NCI-H2171 (cell line): Measurements from ENCODE around the gene ZNF10.

Experiments
- DNase-seq: peaks from one replicate; lab custom pipeline; 2025; lab: John Stamatoyannopoulos, UW

Gene ZNF10

DNA sequence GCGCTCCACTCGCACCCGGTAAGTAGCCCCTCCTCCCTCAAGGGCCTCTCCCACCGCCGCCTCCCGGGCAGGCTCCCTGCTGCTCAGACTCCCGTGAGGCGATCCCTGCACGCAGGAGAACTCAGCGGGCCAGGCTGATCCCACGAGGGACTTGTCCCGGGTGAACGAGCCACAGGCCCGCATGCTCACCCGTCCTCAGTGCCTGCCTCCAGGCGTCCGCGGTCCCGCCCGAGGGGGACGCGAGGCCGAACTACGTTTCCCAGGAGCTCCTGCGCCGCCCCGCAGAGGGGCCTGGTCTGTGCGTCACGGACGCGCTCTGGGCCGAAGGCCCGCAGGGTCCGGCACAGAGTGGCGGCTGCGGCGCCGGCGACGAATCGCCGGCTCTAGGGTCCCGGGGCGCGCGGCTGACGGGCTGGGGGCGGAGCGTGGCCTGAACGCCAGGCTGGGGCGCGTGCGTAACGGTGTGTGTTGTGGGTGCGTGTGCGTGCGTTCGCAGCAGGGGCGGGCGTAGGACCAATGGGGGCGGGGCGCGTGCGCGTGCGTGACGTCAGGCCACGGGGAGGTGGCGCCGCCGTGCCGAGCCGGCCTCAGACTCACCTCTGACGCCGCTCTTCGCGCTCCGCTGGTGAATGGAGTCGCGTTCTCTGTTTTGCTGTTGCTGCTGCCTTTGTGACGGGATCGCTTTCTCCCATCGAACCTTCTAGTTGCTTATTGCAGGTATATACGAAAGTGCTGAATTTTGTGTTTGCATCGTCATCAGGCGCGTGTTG is at the start of gene ZNF10, which contains the start of gene ZNF891:
Gene ZNF10, plus strand, starts transcription at position 590 of the 770 bp plus-strand sequence. CDS start 13,866 bp downstream, outside the sequence.
Gene ZNF891, minus strand, starts transcription at position 237 of the 770 bp plus-strand sequence. CDS start 8,356 bp downstream, outside the sequence.
- DNase-seq = peak; percentile 96

DNA sequence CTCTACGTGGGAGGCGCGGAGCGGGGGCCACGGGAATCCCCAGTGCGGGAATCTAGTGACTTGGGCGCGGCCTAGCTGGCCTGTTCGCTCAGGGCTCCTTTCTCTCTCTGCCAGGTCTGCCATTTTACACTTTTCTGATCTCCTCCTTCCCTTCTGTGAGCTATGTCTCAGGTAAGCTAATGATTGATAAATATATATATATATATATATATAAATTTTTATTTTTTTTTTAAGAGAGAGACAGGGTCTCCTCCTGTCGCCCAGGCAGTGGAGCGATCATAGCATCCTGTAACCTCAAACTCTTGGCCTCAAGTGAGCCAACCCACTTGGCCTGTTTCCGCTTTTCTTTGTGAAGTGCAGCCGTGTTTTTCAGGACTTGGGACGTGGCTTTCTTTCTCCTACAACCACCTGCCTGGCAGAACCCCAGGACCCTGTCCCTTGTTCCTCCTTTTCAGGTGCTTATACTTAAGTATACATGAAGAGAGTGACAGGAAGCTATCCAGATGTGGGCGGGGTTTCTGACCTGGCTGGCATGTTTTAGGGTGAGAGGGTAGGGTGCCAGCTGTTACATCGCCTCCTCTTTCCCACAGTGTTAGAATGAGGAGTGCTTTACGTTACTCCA is 49.2 kb upstream of the ZNF10 start:
- no peak for DNase-seq

DNA sequence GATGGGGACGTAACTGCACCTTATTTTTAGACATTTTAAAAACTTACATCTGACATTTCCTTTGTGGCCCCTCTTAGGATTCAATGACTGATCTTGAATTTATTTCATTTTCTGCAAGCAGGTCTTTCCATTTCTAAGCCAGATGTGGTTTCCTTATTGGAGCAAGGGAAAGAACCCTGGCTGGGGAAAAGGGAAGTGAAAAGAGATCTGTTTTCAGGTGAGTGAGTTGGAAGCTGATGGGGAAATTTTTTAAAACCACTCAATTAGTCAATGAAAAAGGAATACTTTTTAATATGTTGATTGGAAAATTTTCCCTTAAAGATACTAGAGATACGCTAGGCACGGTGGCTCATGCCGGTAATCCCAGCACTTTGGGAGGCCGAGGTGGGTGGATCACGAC is 47.1 kb upstream of the ZNF10 start:
- no peak for DNase-seq

DNA sequence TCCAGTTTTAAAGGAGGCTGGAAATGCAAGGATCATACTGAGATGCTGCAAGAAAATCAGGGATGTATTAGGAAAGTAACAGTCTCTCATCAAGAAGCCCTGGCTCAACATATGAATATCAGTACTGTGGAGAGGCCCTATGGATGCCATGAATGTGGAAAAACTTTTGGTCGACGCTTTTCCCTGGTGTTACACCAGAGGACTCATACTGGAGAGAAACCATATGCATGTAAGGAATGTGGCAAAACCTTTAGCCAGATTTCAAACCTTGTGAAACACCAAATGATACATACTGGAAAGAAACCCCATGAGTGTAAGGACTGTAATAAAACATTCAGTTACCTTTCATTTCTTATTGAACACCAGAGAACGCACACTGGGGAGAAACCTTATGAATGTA is 24.8 kb upstream of the ZNF10 start:
- no peak for DNase-seq

DNA sequence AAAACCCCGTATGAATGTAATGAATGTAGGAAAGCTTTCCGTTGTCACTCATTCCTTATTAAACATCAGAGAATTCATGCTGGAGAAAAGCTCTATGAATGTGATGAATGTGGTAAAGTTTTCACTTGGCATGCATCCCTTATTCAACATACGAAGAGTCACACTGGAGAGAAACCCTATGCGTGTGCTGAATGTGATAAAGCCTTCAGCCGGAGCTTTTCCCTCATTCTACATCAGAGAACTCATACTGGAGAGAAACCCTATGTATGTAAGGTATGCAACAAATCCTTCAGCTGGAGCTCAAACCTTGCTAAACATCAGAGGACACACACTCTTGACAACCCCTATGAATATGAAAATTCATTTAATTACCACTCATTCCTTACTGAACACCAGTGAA is 24.2 kb upstream of the ZNF10 start:
- DNase-seq = no peak

DNA sequence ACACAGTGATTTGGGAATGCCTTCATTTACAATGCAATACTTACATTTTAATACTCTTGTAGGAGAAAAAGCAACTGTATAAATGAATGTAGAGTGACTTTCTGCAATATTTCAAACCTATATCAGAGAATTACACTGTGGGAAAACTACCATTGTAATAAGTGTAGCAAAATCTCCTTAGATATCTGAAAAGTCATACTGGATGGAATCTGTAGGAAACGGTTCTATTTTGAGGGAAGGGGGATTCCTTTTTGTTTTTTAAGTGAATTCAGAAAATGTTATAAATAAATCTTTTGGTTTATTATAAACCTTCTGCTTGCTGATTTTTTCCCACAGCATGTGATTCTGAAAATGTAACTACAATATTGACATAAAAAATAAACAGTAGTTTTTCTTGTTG is 23.3 kb upstream of the ZNF10 start:
- no peak for DNase-seq

DNA sequence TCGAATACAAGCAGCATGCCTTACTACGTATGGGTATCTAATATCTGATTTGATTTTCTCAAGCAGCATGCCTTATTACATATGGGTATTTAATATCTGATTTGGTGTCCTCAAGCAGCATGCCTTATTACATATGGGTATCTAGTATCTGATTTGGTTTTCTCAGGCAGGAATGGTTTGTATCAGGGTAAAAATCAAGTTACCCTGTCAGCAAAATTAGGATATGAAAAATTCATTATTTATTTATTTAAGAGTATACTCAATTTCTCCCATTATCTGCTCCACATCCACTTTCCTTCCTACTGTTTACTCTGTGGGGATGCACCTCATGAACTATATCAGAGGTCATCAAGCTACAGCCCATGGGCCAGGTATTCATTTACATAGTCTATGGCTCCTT is 22.3 kb upstream of the ZNF10 start:
- no peak for DNase-seq

DNA sequence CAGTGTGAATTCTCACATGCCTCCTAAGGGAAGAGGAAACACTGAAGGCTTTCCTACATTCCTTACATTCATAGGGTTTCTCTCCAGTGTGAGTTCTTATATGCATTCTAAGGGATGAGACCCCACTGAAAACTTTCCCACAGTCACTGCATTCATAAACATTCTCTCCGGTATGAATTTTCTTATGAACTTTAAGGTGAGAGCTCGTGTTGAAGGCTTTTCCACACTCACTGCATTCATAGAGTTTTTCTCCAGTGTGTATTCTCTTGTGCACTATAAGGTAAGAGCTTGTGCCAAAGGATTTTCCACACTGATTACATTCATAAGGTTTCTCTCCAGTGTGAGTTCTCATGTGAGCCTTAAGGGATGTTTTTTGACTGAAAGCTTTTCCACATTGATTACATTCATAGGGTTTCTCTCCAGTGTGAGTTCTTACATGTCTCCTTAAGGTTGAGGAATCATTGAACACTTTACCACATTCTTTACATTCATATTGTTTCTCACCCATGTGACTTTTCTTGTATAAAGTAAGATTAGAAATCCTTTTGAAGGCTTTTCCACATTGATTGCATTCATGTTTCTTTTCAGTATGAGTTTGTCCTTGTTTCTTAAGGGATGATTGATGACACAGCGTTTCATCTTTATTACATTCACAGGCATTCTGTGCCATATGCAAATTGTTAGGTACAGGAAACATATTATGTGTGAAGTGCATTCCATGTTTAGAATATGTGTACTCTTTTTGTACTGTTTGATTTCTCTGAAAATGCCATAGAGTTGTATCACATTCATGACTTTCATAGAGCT is 9.8 kb upstream of the ZNF10 start:
- DNase-seq = no peak

DNA sequence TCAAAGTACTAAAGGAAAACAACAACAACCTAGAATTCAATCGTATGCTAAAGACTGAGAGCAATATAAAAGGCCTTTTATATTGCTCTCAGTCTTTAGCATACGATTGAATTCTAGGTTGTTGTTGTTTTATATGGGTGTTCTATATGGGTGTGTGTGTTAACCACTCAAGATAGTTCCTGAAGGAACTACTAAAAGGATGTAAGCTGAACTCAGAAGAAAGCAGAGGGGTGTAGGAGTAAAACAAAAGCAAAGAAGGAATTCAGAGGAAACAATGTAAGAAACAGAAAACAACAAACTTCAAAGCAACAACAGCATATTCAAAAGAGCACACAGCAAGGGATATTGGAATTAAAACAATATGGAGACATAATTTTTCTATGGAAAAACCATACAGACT is 5.8 kb upstream of the ZNF10 start:
- no peak for DNase-seq

DNA sequence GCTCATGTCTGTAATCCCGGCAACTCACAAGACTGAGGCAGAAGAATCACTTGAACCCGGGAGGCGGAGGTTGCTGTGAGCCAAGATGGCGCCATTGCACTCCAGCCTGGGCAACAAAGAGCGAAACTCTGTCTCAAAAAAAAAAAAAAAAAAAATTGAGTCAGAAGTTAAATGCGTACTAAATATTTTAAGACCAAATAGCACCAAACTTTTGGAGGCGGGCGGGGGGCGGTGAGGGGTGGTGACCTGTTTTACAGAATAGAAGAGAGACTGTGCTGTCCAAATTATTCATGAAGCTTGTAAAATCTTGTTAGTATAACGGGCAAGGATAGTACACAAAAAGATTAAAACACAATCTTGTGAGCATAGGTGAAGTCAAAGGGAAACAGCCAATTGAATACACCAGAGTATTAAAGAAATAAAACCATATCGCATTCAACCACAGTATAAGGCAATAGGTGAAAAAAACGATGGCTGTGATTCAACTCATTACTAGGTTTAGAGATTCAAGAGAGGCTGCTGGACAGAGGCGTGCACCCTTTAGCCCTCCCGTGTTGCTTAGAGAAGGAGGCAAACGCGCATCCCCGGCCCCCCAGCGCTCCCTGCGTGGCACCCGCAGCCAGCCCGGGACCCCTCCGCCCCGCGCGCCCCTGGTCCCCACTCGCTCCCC is 924 bp upstream of the ZNF10 start:
- DNase-seq = no peak

DNA sequence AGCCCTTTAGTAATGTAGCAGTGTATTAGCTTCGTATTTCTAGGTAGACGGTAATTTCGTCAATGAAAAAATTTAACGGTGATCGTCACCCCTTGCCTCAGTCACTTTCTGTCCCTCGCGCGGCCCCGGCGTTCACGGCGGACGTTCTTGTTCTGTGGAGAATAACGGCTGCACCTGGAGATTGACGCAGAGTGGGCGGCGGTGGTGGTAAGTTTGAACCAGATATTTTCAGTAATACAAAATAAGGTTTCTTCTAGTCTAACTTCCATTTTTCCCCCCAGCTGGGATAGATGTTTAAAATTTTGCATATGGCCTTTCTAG is 341 bp downstream of the ZNF10 start:
- no peak for DNase-seq

DNA sequence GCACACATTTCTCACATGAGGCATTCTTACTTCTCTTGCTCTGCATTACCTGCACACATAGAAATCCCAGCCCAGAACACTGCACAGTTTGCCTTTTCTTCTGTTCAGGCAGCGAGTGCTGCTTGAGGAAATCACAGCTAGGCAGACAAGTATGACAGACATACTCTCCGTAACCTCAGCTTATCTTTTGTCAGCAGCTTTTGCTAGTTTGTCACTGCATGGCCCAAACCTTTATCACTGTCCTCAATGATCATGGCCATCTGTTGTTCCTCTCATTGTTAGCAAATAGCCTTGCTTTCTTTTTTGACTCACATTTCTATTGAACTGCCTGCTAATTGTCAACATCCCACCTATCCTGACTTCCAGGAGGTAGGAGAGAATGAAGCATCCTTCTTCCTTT is 5.3 kb downstream of the ZNF10 start:
- DNase-seq = no peak

DNA sequence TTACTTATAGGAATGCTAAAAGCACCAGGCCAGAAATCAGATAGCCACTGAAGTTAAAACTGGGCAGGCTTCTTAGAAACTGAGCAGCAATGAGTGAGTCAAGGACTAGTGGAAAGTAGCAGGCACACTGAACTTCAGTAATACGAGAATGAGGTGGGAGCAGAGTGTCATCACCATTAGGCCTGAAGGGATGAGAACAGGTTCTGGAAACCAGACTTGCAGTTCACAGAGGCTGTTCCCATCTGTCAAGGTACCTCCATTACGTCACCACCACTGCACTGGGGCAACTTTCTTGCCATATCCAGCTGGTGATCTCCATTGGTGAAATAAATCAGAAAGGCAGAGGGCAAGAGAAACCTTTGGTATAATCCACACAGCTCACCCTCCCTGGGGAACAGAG is 15.6 kb downstream of the ZNF10 start:
- DNase-seq = no peak

DNA sequence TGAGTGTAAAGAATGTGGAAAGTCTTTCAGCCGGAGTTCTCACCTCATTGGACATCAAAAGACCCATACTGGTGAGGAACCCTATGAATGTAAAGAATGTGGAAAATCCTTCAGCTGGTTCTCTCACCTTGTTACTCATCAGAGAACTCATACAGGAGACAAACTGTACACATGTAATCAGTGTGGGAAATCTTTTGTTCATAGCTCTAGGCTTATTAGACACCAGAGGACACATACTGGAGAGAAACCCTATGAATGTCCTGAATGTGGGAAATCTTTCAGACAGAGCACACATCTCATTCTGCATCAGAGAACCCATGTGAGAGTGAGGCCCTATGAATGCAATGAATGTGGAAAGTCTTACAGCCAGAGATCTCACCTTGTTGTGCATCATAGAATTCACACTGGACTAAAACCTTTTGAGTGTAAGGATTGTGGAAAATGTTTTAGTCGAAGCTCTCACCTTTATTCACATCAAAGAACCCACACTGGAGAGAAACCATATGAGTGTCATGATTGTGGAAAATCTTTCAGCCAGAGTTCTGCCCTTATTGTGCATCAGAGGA is 25.8 kb downstream of the ZNF10 start:
- DNase-seq = no peak

DNA sequence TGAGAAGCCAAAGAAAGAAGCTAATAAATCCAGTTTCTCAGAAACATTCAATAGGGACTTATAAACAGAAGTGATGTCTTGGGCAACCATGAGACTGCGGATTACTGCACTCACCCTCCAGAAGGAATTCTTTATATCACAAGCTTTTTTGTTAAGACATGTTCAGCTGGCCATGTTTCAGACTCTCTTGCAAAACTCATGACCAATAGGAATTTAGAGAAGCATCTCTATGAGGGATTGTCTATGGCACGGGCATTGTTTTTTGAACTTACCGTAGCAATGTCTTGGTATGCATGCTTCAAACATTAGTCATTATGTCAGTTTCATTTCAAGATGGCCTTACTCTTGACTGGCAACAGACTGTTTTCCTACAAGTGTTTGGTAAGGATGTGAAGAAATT is 35.3 kb downstream of the ZNF10 start:
- no peak for DNase-seq

DNA sequence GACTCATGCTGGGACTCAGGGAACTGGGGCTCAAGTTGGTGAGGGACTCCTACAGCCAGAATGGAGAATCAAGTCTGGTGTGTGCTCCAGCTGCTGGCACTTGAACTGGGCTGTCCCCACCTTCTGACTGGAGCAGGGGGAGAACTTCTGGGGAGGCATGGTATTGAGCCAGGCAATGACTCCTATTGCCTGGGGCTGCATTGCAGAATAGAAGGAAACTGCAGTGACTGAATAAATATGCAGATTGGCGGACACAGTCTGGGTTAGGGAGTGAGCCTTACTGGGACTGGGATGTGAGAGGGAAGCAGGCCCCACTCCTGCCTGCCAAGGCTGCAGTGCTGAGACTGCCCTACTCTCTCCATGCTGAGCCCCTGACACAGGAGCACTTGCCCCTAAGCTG is 42.1 kb downstream of the ZNF10 start:
- no peak for DNase-seq

DNA sequence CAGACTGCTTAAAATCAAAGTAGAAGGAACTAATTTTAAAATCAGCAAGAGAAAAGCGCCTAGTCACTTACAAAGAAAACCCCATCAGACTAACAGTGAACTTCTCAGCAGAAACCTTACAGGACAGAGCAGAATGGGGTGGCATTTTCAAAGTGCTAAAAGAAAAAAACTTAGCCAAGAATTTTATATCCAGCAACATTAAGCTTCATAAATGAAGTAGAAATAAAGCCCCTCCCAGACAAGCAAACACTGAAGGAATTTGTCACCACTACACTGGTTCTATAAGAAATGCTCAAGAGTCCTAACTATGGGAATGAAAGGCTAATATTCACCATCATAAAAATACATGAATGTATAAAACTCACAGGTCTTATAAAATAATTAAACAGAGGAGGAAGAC is 44.5 kb downstream of the ZNF10 start:
- no peak for DNase-seq

DNA sequence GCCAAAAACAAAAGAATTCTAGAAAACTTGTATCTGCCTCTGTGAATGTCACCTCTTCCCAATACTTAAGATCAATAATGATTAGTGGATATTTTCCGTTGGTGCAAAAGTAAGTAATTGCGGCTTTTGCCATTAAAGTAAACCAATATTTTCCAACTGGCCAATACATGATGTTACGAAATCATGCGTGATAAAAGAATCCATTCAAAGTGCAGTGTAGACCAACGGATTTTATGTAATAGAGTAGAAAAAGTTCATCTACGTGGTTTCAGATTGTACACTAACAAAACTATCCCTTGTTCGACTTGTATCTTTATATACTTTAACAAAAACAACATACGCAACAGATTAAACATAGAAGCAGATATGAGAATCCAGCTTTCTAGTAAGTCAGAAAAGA is 50.2 kb downstream of the ZNF10 start:
- no peak for DNase-seq

DNA sequence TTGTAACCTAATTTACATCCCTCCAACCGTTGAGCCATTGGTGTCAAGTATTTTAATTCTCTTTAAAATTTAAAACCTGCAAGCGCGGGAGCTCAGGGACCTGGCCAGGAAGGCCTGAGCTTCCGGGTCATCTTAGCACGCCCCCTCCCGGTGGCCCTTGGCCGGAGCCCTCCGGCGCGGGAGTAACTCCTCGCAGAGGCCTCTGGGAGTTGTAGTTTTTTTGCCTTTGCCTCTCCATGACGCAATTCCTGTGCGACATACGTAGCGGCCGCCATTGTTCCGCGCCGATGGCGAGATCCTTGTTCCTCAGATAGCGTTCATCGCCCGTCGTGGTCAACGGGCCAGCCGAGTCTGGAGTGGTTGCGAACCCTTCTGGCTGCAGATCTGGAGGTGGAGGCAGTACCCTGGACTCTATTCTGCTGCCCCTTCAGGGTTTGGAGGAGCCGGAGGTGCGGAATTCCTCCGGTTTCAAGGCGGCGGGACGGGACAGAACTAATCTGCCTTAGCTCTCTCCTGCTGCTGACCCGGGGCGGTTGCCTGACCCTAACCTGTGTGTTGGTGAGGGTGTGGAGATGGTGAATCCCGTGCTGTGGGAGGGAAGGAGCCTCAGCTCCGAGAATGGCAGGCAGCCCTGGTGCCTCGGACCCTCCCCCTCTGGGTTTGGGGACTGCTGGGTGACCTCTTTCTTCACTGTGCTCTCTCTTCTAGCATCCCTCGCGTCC is 51.0 kb downstream of the ZNF10 start, which contains the start of gene ZNF268:
Gene ZNF268, plus strand, starts transcription at position 258 of the 722 bp plus-strand sequence. CDS start 503 bp downstream, outside the sequence.
- peak; percentile 89 for DNase-seq

DNA sequence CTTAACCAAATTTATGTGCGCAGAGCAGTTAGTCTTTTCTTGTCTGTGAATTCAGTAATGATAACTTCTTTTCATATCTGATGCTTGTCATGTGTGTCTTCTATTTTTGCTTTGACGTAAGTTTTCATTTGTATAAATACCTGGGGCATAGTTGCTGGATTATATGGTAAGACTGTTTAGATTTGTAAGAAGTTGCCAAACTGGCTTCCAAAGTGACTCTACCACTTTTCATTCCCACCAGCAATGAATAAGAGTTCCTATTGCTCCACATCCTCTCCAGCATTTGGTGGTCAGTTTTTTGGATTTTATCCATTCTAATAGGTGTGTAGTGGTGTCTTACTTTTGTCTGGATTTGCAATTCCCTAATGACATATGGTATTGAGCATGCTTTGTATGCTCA is 59.7 kb downstream of the ZNF10 start:
- no peak for DNase-seq

DNA sequence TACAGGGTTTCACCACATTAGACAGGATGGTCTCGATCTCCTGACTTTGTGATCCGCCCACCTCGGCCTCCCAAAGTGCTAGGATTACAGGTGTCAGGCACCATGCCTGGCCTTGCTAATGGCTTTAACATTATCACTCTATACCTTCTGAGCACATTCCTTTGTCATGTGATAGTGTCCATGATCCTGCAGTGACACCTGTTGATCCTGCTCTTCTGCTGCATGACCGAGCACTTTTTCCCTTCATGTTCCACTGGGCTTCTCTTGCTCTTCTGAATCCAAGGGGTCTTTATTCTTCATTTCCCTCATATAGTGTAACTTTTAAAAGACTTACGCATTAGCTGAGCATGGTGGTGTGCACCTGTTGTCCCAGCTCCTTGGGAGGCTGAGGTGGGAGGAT is 62.4 kb downstream of the ZNF10 start:
- DNase-seq = no peak
